Right lobe of liver (tissue), 4 donors: ENCODE data around the gene CFAP99.

ENCODE experiments used
- POLR2A ChIP-seq: fragments of 450-650 bp; IDR thresholded peaks from one replicate; pipeline ENCODE4 v1.6.1; 2017; ENCODE audit warnings: antibody characterized with exemption, mild to moderate bottlenecking
- TF ChIP-seq, protein P1 (sequence below), 4 donors: fragments of 200-600 bp in 3 of 4; fragments of 450-650 bp in 1 of 4; IDR thresholded peaks; one replicate each; pipeline versions ENCODE4 v1.5.1 to v1.8.0; 2016 to 2022; ENCODE audit warnings: antibody characterized with exemption in 4 of 4, mild to moderate bottlenecking in 2 of 4
- donor health status: DM: no; HTN: no; CAD: no.
- donor health status: DM: no; HTN: no; CAD: no.
- donor health status: DM: no; HTN: yes; CAD: no.

DNA sequence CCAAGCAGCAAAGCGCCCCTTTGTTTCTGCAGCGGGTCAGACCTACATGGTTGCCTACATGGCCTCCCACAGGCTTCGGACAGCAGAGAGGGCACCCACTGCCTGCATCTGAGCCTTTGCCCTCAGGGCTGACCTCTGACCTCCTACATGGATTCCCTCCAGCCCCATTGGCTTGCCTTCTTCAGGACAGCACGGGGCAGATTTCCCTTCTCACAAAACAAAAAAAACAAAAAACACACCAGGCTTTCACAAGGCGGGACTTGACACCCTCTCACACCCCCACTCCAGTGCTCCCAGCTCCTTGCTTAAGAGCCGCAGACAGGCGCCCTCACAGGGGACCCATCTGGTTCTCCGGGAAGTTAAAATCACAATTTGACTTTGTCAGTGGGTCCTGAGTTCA, 33.2 kb upstream of the CFAP99 start:
- TF ChIP-seq, protein P1, sequence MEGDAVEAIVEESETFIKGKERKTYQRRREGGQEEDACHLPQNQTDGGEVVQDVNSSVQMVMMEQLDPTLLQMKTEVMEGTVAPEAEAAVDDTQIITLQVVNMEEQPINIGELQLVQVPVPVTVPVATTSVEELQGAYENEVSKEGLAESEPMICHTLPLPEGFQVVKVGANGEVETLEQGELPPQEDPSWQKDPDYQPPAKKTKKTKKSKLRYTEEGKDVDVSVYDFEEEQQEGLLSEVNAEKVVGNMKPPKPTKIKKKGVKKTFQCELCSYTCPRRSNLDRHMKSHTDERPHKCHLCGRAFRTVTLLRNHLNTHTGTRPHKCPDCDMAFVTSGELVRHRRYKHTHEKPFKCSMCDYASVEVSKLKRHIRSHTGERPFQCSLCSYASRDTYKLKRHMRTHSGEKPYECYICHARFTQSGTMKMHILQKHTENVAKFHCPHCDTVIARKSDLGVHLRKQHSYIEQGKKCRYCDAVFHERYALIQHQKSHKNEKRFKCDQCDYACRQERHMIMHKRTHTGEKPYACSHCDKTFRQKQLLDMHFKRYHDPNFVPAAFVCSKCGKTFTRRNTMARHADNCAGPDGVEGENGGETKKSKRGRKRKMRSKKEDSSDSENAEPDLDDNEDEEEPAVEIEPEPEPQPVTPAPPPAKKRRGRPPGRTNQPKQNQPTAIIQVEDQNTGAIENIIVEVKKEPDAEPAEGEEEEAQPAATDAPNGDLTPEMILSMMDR (IDR thresholded peaks at IDR 0.05): no peak
- TF ChIP-seq POLR2A: no peak
